A673 (cell line): ENCODE results near the gene KCNK7.

Experiments
- CTCF ChIP-seq: fragments of 300-800, 200-600 bp; sonication (generic); conservative IDR thresholded peaks from 2 replicates; pipeline ENCODE4 v1.5.1; 2017; ENCODE audit warnings: low read depth, mild to moderate bottlenecking, antibody characterized with exemption, low read length, moderate library complexity, mixed read lengths
- EZH2 ChIP-seq: fragments of 200-600 bp; sonication (generic); IDR thresholded peaks from 2 replicates; pipeline ENCODE4 v1.6.1; 2017; ENCODE audit warnings: borderline replicate concordance, low read depth, mild to moderate bottlenecking, mixed read lengths, antibody characterized with exemption, low read length; ENCODE audit not compliant: poor library complexity, severe bottlenecking

GRCh38 chr11:65642014-65642671, 46.5 kb upstream of the KCNK7 start:
- TF ChIP-seq CTCF (no peak), EZH2 (no peak)
